Liver (tissue), 9 donors: ENCODE measurements around the gene ERBB2. TPM values are rescaled to one million over a fixed set of nuclear protein-coding genes. Genes with fewer than 3 reads are reported as not detected.

Experiments used
- DNase-seq: peaks from one replicate; pipeline ENCODE4 v3.0.0-alpha.2; 2017; ENCODE audit warnings: low spot score
- H3K27ac ChIP-seq, 2 donors: one replicate each; pipeline ENCODE4 v1.7.0; 2013; ENCODE audit warnings: inconsistent platforms in 2 of 2, low read length in 2 of 2, control low read depth in 1 of 2, low read depth in 1 of 2, mild to moderate bottlenecking in 1 of 2
- H3K27me3 ChIP-seq, 4 donors: one replicate each; pipeline versions ENCODE4 v1.6.1 to v1.7.0; 2013; ENCODE audit warnings: low read length in 3 of 4, inconsistent platforms in 1 of 4, mild to moderate bottlenecking in 1 of 4, moderate library complexity in 1 of 4; ENCODE audit not compliant: control insufficient read depth in 4 of 4, insufficient read depth in 4 of 4
- H3K36me3 ChIP-seq, 4 donors: one replicate each; pipeline versions ENCODE4 v1.6.1 to v1.7.0; 2013; ENCODE audit warnings: low read length in 3 of 4, mild to moderate bottlenecking in 3 of 4, low read depth in 1 of 4, moderate library complexity in 1 of 4; ENCODE audit not compliant: control insufficient read depth in 4 of 4, insufficient read depth in 3 of 4
- H3K4me1 ChIP-seq, 4 donors: one replicate each; pipeline versions ENCODE4 v1.6.1 to v1.7.0; 2013; ENCODE audit warnings: low read length in 3 of 4, mild to moderate bottlenecking in 3 of 4, moderate library complexity in 1 of 4; ENCODE audit not compliant: control insufficient read depth in 4 of 4, insufficient read depth in 4 of 4
- H3K4me3 ChIP-seq, 3 donors: one replicate each; pipeline versions ENCODE4 v1.6.1 to v1.7.0; 2013; ENCODE audit warnings: low read length in 3 of 3, control low read depth in 1 of 3, low read depth in 1 of 3, mild to moderate bottlenecking in 1 of 3
- H3K9ac ChIP-seq, 2 donors: one replicate each; pipeline ENCODE4 v1.7.0; 2013; ENCODE audit warnings: low read length in 2 of 2, mild to moderate bottlenecking in 2 of 2, moderate library complexity in 2 of 2, control low read depth in 1 of 2, low read depth in 1 of 2
- H3K9me3 ChIP-seq, 4 donors: one replicate each; pipeline versions ENCODE4 v1.6.1 to v1.7.0; 2013; ENCODE audit warnings: low read length in 3 of 4; ENCODE audit not compliant: control insufficient read depth in 4 of 4
- EGR1 ChIP-seq, 2 donors: IDR thresholded peaks; 2 replicates each; pipeline ENCODE4 v1.6.1; 2016 to 2018; ENCODE audit warnings: antibody characterized with exemption in 2 of 2, low read depth in 2 of 2
- FOXA1 ChIP-seq: IDR thresholded peaks from 2 replicates; pipeline ENCODE4 v1.6.1; 2016; ENCODE audit warnings: antibody characterized with exemption
- FOXA2 ChIP-seq: IDR thresholded peaks from 2 replicates; pipeline ENCODE4 v1.6.1; 2016; ENCODE audit warnings: antibody characterized with exemption
- GABPA ChIP-seq, 2 donors: IDR thresholded peaks in 1 of 2; conservative IDR thresholded peaks in 1 of 2; 2 replicates each; pipeline ENCODE4 v1.6.1; 2016; ENCODE audit warnings: antibody characterized with exemption in 2 of 2, mild to moderate bottlenecking in 1 of 2, moderate library complexity in 1 of 2
- HNF4A ChIP-seq, 2 donors: conservative IDR thresholded peaks; 2 replicates each; pipeline ENCODE4 v1.6.1; 2016; ENCODE audit warnings: antibody characterized with exemption in 2 of 2, mild to moderate bottlenecking in 2 of 2
- JUND ChIP-seq, 2 donors: IDR thresholded peaks; 2 replicates each; pipeline ENCODE4 v1.6.1; 2016; ENCODE audit warnings: antibody characterized with exemption in 2 of 2
- NR2F2 ChIP-seq: IDR thresholded peaks from 2 replicates; pipeline ENCODE4 v1.6.1; 2016; ENCODE audit warnings: antibody characterized with exemption
- RAD21 ChIP-seq, 2 donors: IDR thresholded peaks; 2 replicates each; pipeline ENCODE4 v1.6.1; 2016; ENCODE audit warnings: antibody characterized with exemption in 2 of 2, mild to moderate bottlenecking in 2 of 2
- RXRA ChIP-seq, 2 donors: IDR thresholded peaks; 2 replicates each; pipeline ENCODE4 v1.6.1; 2017 to 2018; ENCODE audit warnings: antibody characterized with exemption in 2 of 2, mild to moderate bottlenecking in 1 of 2
- SP1 ChIP-seq: IDR thresholded peaks from 2 replicates; pipeline ENCODE4 v1.6.1; 2018; ENCODE audit warnings: antibody characterized with exemption, mild to moderate bottlenecking
- TAF1 ChIP-seq: conservative IDR thresholded peaks from 2 replicates; pipeline ENCODE4 v1.6.1; 2016; ENCODE audit warnings: antibody characterized with exemption, mild to moderate bottlenecking
- YY1 ChIP-seq: IDR thresholded peaks from 2 replicates; pipeline ENCODE4 v1.6.1; 2016; ENCODE audit warnings: antibody characterized with exemption, mild to moderate bottlenecking
- WGBS: extraction: QIAGEN DNeasy Blood & Tissue Kit; methylation state at CpG from one replicate; pipeline ENCODE4 v1.1.7; 2013; 5-methylcytosine and 5-hydroxymethylcytosine counted together
- polyA plus RNA-seq, 2 donors: library from polyadenylated mRNA; stranded (reverse) in 1 of 2; unstranded in 1 of 2; fragments of 200-250 nt in 1 of 2; fragments of >200 nt in 1 of 2; fragmentation: Nextera tagmentation in 1 of 2; extraction: Ambion mirVana in 1 of 2; gene quantifications; one replicate each; pipeline versions ENCODE4 v1.2.1 to v1.2.3, GENCODE V29; 2013 to 2015
- total RNA-seq, 2 donors: library from RNA; depleted of rRNA; stranded (reverse); fragments of >200 nt; gene quantifications; one replicate each; pipeline ENCODE4 v1.2.3, GENCODE V29; 2014
- TF ChIP-seq, protein P1 (sequence below): fragments of 150-350 bp; IDR thresholded peaks from 2 replicates; pipeline ENCODE4 v1.5.1; 2017; ENCODE audit warnings: improper control_type of control experiment, low read depth, low read length; ENCODE audit not compliant: missing input control
- TF ChIP-seq, protein P2 (sequence below): IDR thresholded peaks from 2 replicates; pipeline ENCODE4 v1.6.1; 2016; ENCODE audit warnings: antibody characterized with exemption
- TF ChIP-seq, protein P3 (sequence below): IDR thresholded peaks from 2 replicates; pipeline ENCODE4 v1.6.1; 2016; ENCODE audit warnings: antibody characterized with exemption, mild to moderate bottlenecking
- TF ChIP-seq, protein P4 (sequence below): IDR thresholded peaks from 2 replicates; pipeline ENCODE4 v1.6.1; 2016; ENCODE audit warnings: antibody characterized with exemption
- donor health status: healthy.
- donor health status: healthy.
- donor health status: healthy.
- donor health status: healthy.
- donor health status: healthy.

The ERBB2 gene
- total and polyA plus RNA-seq, 4 donors: 4.7 to 28.8 (median 15.7) TPM

DNA sequence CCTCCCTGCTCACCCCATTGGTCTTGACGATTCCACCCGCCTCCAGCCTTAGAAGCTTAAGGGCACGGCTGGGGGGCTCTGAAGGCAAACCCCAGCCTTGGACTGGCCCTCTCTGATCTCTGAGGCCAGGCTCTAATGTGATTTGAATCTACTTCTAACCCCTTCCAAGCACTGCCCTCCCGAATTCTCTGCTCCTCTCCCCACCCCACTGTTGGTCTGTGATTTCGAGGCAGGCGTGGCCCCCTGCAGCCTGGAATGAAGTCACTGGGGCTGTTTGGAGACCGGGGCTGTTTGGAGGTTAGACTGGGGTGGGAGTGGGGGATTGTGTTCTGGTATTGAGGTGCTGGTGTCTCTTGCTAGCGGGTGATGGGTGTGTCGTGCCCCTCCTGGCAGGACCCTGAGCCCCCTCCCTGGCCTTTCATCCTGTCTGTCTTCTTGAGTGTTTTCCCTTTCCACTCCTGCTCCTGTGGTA, 40.1 kb downstream of the ERBB2 start:
- Histone ChIP-seq H3K9ac (peak overlapping the region; percentile 80 to 84), H3K4me1 (peaks cover 0 to 27% (median 17%) of the 10 kb centered on the region in 4 donors), H3K27me3 (no peaks in the 10 kb centered on the region), H3K9me3 (no peaks in the 10 kb centered on the region), H3K27ac (peak overlapping the region; percentile 80 to 98), H3K36me3 (peaks cover 0 to 17% (median 7%) of the 10 kb centered on the region in 4 donors), H3K4me3 (peak overlapping the region; percentile 61 to 64 (median 62))
- no peak for DNase-seq
- TF ChIP-seq, protein P1, sequence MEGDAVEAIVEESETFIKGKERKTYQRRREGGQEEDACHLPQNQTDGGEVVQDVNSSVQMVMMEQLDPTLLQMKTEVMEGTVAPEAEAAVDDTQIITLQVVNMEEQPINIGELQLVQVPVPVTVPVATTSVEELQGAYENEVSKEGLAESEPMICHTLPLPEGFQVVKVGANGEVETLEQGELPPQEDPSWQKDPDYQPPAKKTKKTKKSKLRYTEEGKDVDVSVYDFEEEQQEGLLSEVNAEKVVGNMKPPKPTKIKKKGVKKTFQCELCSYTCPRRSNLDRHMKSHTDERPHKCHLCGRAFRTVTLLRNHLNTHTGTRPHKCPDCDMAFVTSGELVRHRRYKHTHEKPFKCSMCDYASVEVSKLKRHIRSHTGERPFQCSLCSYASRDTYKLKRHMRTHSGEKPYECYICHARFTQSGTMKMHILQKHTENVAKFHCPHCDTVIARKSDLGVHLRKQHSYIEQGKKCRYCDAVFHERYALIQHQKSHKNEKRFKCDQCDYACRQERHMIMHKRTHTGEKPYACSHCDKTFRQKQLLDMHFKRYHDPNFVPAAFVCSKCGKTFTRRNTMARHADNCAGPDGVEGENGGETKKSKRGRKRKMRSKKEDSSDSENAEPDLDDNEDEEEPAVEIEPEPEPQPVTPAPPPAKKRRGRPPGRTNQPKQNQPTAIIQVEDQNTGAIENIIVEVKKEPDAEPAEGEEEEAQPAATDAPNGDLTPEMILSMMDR: no peak
- TF ChIP-seq HNF4A (conservative IDR thresholded peaks at IDR 0.05) (no peak), RXRA (IDR thresholded peaks at IDR 0.05) (no peak)
- 23% methylated on average over 9 of the region's 9 CpGs for WGBS

DNA sequence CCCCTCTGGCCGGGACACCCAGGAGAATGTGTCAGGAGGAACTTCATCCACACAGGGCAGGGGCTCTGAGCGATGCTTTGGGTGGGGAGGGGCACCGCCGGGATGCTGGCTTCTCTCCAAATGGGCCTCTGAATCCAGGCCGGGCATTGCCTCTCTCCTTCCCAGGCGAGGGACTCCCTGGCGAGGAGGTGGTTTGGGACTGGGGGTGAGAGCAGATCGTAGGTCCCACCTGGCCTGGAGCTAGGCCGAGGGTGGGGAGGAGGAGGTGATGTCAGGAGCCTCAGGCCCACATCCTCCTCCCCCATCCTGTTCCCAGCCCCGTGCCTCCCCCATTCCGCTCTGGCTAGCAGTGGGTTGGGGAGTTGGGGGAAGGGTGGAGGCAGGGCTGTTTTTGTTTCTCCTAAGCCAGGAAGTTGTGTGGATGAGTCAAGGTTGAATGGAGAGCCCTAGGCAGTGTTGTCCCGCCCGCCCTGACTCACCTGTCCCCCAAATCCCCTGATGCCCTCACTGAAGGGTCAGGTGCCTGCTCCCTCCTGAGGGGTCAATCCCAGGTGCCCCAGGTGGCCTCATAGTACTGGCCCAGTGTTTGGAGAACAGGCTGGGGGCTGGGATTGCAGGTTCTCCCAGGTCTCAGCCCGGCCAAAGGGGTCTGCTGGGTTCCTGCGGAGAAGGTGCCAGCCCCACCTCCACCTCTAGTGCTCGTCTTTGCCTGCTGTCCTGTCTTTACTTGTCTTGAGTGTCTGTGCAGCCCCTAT, 40.7 kb downstream of the ERBB2 start:
- peaks cover 0 to 19% (median 12%) of the 10 kb centered on the region in 4 donors for H3K36me3 ChIP-seq
- H3K4me1 ChIP-seq: peaks cover 0 to 27% (median 17%) of the 10 kb centered on the region in 4 donors
- DNase-seq: no peak
- no peak overlapping the region for H3K9ac ChIP-seq
- H3K27ac ChIP-seq: peak overlapping the region; percentile 31 to 80
- 48% methylated on average over 16 of the region's 16 CpGs for WGBS
- H3K4me3 ChIP-seq: peak overlapping the region in 1 of 3 donors; percentile 37
- TF ChIP-seq, protein P2, sequence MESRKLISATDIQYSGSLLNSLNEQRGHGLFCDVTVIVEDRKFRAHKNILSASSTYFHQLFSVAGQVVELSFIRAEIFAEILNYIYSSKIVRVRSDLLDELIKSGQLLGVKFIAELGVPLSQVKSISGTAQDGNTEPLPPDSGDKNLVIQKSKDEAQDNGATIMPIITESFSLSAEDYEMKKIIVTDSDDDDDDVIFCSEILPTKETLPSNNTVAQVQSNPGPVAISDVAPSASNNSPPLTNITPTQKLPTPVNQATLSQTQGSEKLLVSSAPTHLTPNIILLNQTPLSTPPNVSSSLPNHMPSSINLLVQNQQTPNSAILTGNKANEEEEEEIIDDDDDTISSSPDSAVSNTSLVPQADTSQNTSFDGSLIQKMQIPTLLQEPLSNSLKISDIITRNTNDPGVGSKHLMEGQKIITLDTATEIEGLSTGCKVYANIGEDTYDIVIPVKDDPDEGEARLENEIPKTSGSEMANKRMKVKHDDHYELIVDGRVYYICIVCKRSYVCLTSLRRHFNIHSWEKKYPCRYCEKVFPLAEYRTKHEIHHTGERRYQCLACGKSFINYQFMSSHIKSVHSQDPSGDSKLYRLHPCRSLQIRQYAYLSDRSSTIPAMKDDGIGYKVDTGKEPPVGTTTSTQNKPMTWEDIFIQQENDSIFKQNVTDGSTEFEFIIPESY: no peak
- TF ChIP-seq EGR1 (IDR thresholded peaks at IDR 0.05; ENCODE audit: low read depth in 2 of 2): no peak
- TF ChIP-seq FOXA2: no peak
- no peak for TF ChIP-seq TAF1
- TF ChIP-seq, protein P1: no peak
- no peak for TF ChIP-seq SP1
- no peak for TF ChIP-seq GABPA (IDR thresholded peaks at IDR 0.05 in 1 of 2, conservative IDR thresholded peaks at IDR 0.05 in 1 of 2)
- TF ChIP-seq YY1: no peak
- no peak for TF ChIP-seq NR2F2
- no peak for TF ChIP-seq FOXA1
- no peak for TF ChIP-seq RAD21 (IDR thresholded peaks at IDR 0.05)
- TF ChIP-seq, protein P3, sequence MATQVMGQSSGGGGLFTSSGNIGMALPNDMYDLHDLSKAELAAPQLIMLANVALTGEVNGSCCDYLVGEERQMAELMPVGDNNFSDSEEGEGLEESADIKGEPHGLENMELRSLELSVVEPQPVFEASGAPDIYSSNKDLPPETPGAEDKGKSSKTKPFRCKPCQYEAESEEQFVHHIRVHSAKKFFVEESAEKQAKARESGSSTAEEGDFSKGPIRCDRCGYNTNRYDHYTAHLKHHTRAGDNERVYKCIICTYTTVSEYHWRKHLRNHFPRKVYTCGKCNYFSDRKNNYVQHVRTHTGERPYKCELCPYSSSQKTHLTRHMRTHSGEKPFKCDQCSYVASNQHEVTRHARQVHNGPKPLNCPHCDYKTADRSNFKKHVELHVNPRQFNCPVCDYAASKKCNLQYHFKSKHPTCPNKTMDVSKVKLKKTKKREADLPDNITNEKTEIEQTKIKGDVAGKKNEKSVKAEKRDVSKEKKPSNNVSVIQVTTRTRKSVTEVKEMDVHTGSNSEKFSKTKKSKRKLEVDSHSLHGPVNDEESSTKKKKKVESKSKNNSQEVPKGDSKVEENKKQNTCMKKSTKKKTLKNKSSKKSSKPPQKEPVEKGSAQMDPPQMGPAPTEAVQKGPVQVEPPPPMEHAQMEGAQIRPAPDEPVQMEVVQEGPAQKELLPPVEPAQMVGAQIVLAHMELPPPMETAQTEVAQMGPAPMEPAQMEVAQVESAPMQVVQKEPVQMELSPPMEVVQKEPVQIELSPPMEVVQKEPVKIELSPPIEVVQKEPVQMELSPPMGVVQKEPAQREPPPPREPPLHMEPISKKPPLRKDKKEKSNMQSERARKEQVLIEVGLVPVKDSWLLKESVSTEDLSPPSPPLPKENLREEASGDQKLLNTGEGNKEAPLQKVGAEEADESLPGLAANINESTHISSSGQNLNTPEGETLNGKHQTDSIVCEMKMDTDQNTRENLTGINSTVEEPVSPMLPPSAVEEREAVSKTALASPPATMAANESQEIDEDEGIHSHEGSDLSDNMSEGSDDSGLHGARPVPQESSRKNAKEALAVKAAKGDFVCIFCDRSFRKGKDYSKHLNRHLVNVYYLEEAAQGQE: no peak
- TF ChIP-seq, protein P4, sequence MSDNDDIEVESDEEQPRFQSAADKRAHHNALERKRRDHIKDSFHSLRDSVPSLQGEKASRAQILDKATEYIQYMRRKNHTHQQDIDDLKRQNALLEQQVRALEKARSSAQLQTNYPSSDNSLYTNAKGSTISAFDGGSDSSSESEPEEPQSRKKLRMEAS: no peak
- no peak for TF ChIP-seq JUND (IDR thresholded peaks at IDR 0.05)
- no peak for TF ChIP-seq RXRA (IDR thresholded peaks at IDR 0.05)
- H3K9me3 ChIP-seq: no peaks in the 10 kb centered on the region
- H3K27me3 ChIP-seq: no peaks in the 10 kb centered on the region
